CD4-positive, alpha-beta T cell treated with Interleukin-2 at 100 ng/mL for 4 hours (primary cell): Measurements from ENCODE around the gene RCSD1.
"Not testable (repeated sequence)": the region's sequence is repeated elsewhere in the genome, so short reads cannot be mapped to it uniquely, and the experiment has no call there.

Source experiments
- DNase-seq: peaks from one replicate; pipeline ENCODE4 v3.0.0-alpha.2; 2020; ENCODE audit warnings: low spot score

Gene RCSD1

DNA sequence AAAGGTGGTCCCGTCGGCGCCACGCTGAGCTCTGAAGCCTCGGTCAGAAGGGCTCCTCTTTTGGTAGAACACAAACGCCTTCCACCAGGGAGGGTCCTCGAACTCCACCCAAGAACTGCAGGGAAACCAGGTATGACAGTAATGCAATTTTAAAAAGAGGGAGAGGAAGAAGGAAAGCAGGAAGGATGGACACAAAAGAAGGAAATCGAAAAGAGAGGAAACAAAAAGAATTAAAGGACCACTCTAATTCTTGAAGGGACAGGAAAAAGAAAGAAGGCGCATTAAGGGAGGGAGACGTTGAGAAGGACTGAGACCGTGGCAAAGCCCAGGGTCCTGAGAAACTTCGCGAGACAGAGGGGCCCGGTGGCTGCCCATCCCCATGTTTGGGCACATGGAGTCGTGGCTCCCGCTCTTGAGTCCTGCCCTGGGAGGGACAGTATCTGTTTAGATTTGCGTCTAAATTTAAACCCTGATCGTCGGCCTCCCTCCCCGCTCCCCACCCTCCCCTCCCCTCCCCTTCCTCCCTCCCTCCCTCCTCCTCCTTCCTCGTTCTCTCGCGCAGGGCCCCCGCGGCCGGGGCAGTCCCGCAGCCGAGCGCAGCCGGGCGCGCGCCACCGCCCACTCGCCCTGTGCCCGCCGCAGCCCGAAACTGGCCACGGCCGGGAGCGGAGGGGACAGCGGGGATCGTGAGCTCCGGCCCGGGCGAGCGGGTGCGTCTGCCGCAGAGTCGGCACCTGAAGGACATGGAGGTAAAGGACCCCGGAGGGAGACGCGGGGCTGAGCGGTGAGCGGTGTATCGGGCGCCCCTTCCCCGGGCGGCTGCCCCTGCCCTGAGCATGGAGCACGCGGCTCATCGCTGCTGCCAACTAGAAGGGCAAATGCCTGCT is at the start of gene RCSD1:
TSS of gene RCSD1 (plus strand) at position 552 of the 887 bp plus-strand sequence. CDS start at position 744, 192 bp downstream.
- peak; percentile 26 for DNase-seq

DNA sequence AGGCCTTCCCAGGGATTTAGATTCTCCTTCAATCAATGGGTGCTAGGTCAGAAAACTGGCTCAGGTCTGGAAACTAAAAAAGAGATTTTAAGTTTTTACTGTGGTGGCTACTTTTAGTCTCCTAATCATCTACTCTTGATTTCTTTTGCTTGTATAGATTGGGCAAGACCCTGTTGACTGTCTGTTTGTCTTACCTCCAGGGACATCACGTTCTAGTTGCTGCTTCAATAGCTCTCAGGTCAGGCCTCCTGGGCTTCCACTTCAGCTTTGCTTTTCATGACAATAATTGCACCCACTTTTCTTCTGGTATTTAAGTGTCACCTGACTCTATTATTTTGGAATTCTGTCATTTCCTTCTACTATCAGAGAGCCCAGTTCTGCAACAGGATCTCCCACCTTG is 48.0 kb upstream of the RCSD1 start:
- no peak for DNase-seq

DNA sequence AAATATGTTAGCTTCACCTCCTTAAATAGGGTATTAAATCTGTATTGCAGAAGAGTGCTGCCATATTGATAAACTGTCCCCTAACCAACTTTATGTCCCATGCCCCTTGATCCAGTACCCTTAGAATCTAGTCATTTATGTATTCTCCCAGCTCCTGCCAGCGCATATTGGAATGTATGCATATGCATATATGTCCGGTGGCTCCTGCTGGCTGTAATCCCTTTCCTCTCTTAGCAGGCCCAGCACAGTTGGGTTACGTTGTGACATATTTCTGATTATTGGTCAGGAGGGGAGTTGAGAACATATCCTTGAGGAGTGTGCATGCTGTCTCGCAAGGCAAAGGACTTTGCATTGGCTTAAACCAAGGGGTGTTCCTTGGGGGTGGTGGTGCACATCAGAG is 47.3 kb upstream of the RCSD1 start:
- DNase-seq = no peak

- no peak for DNase-seq
These were observed 45.5 kb upstream of the RCSD1 start for GRCh38 chr1:167584581-167584980.

DNA sequence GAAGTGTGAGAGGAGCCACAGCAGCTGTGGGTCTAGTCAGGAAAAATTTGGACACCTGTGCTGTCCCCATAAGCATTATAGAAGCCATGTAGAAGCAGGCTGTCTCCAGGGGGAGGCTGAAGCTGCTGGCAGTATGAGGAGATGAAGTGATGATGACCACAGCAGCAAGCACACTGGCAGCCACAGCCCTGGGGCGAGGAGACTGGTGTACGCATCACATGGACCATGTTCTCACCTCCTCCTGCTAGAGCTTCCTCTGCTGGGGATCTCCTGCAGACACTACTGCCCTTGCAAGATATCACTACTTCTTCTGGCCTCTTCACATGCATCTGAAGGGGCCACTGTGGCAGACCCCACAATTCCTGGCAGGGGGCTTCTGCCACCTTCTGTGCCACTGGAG is 42.7 kb upstream of the RCSD1 start:
- DNase-seq = no peak

DNA sequence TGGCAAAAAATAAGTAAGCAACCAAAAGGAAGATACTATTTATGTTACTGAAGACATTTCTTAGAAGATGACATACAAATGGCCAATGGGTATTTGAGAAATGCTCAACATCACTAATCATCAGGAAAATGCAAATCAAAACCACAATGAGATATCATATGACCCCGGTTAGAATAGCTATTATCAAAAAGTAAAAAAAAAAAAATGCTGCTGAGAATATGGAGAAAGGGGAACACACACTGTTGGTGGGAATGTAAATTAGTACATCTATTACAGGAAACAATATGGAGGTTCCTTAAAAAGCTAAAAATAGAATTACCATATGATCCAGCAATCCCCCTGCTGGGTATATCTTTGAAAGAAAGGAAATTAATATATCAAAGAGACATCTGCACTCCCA is 42.2 kb upstream of the RCSD1 start:
- no peak for DNase-seq

GRCh38 chr1:167588361-167588760 is 41.7 kb upstream of the RCSD1 start:
- no peak for DNase-seq

DNA sequence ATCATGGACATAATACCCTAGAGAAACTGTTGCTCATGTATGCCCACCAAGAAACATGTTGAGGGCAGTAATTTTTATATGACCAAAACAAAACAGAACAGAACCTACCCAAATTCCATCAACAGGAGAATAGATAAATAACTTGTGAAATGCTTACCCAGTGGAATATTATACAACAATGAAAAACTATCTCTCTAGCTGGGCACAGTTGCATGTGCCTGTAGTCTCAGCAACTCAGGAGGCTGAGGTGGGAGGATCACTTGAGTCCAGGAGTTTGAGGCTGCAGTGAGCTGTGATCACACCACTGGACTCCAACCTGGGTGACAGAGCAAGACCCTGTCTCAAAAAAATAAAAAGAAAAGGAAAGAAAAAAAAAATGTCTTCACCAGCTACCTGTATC is 37.6 kb upstream of the RCSD1 start:
- no peak for DNase-seq

DNA sequence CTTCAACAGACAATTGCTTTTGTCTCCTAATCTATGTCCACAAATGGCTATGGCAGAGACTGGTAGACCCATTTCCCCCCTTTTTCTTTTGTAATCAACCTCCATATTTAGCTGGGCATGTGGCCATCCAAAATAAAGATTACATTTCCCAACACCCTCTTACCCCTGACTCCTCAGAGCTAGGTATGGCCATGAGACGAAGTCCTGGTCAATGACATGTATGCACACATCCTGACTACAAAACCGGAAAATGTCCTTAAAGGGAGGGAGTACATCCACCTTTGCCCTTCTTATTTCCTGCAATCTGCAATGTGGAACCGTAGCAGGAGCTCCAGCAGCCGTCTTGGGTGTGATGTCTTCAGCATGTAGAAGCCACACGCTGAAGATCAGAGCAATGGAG is 36.2 kb upstream of the RCSD1 start:
- no peak for DNase-seq

DNA sequence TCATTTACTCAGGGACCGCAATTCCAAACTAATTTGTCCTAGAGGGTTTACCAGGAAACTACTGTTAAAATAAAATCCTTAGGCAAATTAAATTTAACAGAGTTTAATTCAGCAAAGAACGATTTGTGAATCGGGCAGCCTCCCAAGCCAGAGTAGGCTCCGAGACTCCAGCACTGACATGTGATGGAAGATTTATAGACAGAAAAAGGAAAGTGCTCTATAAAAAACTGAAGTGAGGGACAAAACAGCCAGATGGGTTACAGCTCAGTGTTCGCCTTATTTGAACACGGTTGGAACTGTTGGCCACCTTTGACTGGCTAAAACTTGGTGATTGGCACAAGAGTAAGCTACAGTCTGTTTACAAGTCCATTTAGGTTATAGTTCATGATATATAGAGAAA is 35.2 kb upstream of the RCSD1 start:
- no peak for DNase-seq

DNA sequence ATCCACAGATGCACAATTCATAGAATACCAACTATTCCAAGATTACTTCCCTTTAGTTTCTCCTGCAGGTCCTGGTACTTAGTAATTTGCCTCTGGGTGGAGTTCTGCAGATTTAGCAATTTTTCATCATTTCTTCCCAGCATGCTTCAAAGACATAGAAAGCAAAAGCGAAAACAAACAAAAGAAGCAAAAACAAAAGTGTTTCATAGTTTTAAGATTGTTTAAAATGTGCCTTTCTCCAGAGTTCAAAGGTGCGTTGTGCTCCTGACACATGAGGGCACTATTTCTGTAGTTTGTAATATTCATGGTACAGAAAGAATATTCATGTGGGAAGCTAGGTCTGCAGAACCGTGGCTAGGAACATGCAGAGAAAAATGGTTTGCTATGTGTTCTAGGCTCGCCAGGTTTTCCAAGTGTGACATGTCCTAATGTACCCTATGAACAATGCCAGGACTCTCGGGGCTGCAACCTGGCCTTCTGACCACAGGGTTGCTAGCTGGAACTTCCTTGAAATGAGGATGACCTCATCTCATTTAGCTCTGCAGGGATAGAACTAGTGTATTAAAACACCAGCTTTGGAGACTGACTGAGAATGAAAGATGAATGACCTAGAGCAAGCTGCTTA is 30.0 kb upstream of the RCSD1 start:
- peak; percentile 68 for DNase-seq

- DNase-seq = peak; percentile 40
These were observed 28.3 kb upstream of the RCSD1 start for GRCh38 chr1:167601442-167602383.

GRCh38 chr1:167602840-167603239 is 27.2 kb upstream of the RCSD1 start:
- no peak for DNase-seq

- DNase-seq = no peak
These were observed 24.5 kb upstream of the RCSD1 start for GRCh38 chr1:167605576-167605975.

- DNase-seq = no peak
These were observed 18.0 kb upstream of the RCSD1 start for GRCh38 chr1:167611983-167612382.

DNA sequence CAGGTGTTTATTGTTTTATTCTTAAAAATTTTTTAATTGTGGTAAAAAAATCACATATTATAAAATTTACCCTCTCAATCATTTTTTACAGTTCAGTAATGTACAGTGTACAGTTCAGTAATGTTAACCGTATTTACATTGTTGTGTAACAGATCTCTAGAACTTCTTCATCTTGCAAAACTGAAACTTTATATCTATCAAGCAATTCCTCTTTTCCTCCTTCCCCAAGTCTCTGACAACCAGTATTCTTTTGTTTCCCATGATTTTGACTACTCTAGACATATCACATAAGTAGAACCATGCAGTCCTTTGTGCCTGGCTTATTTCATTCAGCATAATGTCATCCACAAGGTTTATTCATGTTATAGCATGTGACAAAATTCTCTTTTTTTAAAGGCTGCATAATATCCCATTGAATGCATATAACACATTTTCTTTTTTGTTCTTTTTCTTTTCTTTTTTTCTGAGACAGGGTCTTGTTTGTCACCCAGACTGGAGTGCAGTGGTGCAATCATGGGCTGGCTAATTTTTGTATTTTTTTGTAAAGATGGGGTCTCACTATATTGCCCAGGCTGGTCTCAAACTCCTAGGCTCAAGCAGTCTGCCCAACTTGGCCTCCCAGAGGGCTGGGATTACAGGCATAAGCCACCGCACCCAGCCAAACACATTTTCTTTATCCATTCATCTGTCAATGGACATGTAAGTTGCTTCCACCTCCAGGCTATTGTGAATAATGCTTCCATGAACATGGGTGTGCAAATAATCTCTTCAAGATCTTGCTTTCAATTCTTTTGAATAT is 17.2 kb upstream of the RCSD1 start:
- DNase-seq = no peak

- DNase-seq = not testable (repeated sequence)
These were observed 16.0 kb upstream of the RCSD1 start for GRCh38 chr1:167613984-167614383.

DNA sequence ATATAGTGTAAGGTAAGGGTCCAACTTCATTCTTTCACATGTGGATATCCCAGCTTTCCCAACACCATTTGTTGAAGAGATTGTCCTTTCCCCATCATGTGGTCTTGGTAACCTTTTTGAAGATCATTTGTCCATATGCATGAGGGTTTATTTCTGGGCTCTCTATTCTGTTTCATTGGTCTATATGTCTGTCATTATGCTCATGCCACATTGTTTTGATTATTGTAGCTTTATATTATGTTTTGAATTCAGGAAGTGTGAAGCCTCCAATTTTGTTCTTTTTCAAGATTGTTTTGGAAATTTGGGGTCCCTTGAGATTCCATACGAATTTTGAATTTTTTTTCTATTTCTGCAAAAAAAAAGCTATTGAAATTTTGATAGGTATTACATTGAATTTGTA is 15.2 kb upstream of the RCSD1 start:
- no peak for DNase-seq

GRCh38 chr1:167616521-167616920 is 13.5 kb upstream of the RCSD1 start:
- no peak for DNase-seq

- DNase-seq = no peak
These were observed 12.6 kb upstream of the RCSD1 start for GRCh38 chr1:167617153-167618147.
